ENCODE data around the gene GRID1.

GRID1 gene

GRCh38 chr10:85787393-85787792, 579.2 kb downstream of the GRID1 start:
- H3K4me3 ChIP-seq (ENCODE audit: low read depth, low read length): no peak overlapping the region
- POLR2A ChIA-PET: no interaction called here
- TF ChIP-seq ZNF274 (IDR thresholded peaks at IDR 0.05; ENCODE audit: low read length): no peak
- no peak for TF ChIP-seq ZNF274 (tag by site-specific recombination; IDR thresholded peaks at IDR 0.05; ENCODE audit: borderline replicate concordance)
- TF ChIP-seq ZNF76 (tag by site-specific recombination; IDR thresholded peaks at IDR 0.05; ENCODE audit: borderline replicate concordance, low read depth): no peak
- peak; percentile 24; the same call in 1 of the 2 replicates for TF ChIP-seq EGR2 (tag by site-specific recombination; IDR thresholded peaks at IDR 0.05; ENCODE audit: low read depth)
- TF ChIP-seq ZFHX2 (tag by site-specific recombination; conservative IDR thresholded peaks at IDR 0.05): peak; percentile 52
- CTCF ChIA-PET: interaction anchor here (0.7 to 0.9 kb wide), 2 partner anchors 567 to 613 kb away, joined by 3 read pairs; no protein-coding TSS in a partner anchor
- H3K27ac ChIP-seq (ENCODE audit: extremely low read depth, low read depth, low read length): no peak overlapping the region
- no peaks in the 10 kb centered on the region for H3K9me3 ChIP-seq (ENCODE audit: control insufficient read depth, insufficient read depth, low read depth, low read length)
- peaks cover 3% of the 10 kb centered on the region for H3K4me1 ChIP-seq (ENCODE audit: control insufficient read depth, insufficient read depth, low read length)
- no peaks in the 10 kb centered on the region for H3K36me3 ChIP-seq (ENCODE audit: control insufficient read depth in 2 of 2, insufficient read depth in 1 of 2, low read length in 2 of 2)

- no peaks in the 10 kb centered on the region for H3K36me3 ChIP-seq (ENCODE audit: control insufficient read depth in 2 of 2, insufficient read depth in 1 of 2, low read length in 2 of 2)
- POLR2A ChIA-PET: no interaction called here
- H3K9me3 ChIP-seq (ENCODE audit: control insufficient read depth, insufficient read depth, low read depth, low read length): no peaks in the 10 kb centered on the region
- TF ChIP-seq GLIS1 (tag by site-specific recombination; IDR thresholded peaks at IDR 0.05): peak; percentile 94
- no peak for TF ChIP-seq ZNF10 (tag by site-specific recombination; IDR thresholded peaks at IDR 0.05)
- TF ChIP-seq ZFHX2 (tag by site-specific recombination; conservative IDR thresholded peaks at IDR 0.05): 0 out of 2 replicates have a peak, but pooled peaks have one; percentile 5
- no peak for TF ChIP-seq ZNF18 (tag by site-specific recombination; IDR thresholded peaks at IDR 0.05)
- TF ChIP-seq ZNF341 (tag by site-specific recombination; IDR thresholded peaks at IDR 0.05; ENCODE audit: low read depth): no peak
- TF ChIP-seq ZBTB8A (tag by site-specific recombination; IDR thresholded peaks at IDR 0.05): 0 out of 2 replicates have a peak, but pooled peaks have one; percentile 41
- TF ChIP-seq SP7 (tag by site-specific recombination; IDR thresholded peaks at IDR 0.05): peak; percentile 98
- TF ChIP-seq ZNF777 (tag by site-specific recombination; IDR thresholded peaks at IDR 0.05; ENCODE audit: borderline replicate concordance): no peak
- TF ChIP-seq FEZF1 (tag by site-specific recombination; IDR thresholded peaks at IDR 0.05): peak; percentile 73
- peak; percentile 65 for TF ChIP-seq KLF1 (tag by site-specific recombination; IDR thresholded peaks at IDR 0.05)
- peak; percentile 31; the same call in 1 of the 2 replicates for TF ChIP-seq ZNF843 (tag by site-specific recombination; IDR thresholded peaks at IDR 0.05)
- TF ChIP-seq ZNF654 (tag by site-specific recombination; IDR thresholded peaks at IDR 0.05; ENCODE audit: low read depth): peak; percentile 25; the same call in 1 of the 2 replicates
- TF ChIP-seq ZBTB26 (tag by site-specific recombination; optimal IDR thresholded peaks at IDR 0.05): no peak
- peak; percentile 96 for TF ChIP-seq ZIC2 (tag by site-specific recombination; IDR thresholded peaks at IDR 0.05)
- CTCF ChIA-PET: interaction anchor here (0.8 to 0.9 kb wide), 2 partner anchors 190 to 568 kb away, joined by 3 to 4 read pairs; no protein-coding TSS in a partner anchor
- H3K4me3 ChIP-seq (ENCODE audit: low read depth, low read length): no peak overlapping the region
- H3K27ac ChIP-seq (ENCODE audit: extremely low read depth, low read depth, low read length): no peak overlapping the region
- H3K4me1 ChIP-seq (ENCODE audit: control insufficient read depth, insufficient read depth, low read length): peaks cover 3% of the 10 kb centered on the region
Measured at GRCh38 chr10:85786401-85786899, 580.1 kb downstream of the GRID1 start.

GRCh38 chr10:85784792-85785191, 581.8 kb downstream of the GRID1 start:
- ChIA-PET POLR2A (no interaction called here), CTCF (no interaction called here)
- Histone ChIP-seq H3K27ac (ENCODE audit: extremely low read depth, low read depth, low read length) (no peak overlapping the region), H3K4me1 (ENCODE audit: control insufficient read depth, insufficient read depth, low read length) (peaks cover 3% of the 10 kb centered on the region), H3K9me3 (ENCODE audit: control insufficient read depth, insufficient read depth, low read depth, low read length) (no peaks in the 10 kb centered on the region), H3K36me3 (ENCODE audit: control insufficient read depth in 2 of 2, insufficient read depth in 1 of 2, low read length in 2 of 2) (no peaks in the 10 kb centered on the region), H3K4me3 (ENCODE audit: low read depth, low read length) (no peak overlapping the region)
- TF ChIP-seq ZNF398 (tag by site-specific recombination; IDR thresholded peaks at IDR 0.05): no peak
- no peak for TF ChIP-seq ZNF558 (tag by site-specific recombination; IDR thresholded peaks at IDR 0.05)
- no peak for TF ChIP-seq ZSCAN18 (tag by site-specific recombination; IDR thresholded peaks at IDR 0.05)
- no peak for TF ChIP-seq ZNF488 (tag by site-specific recombination; IDR thresholded peaks at IDR 0.05)
- TF ChIP-seq ZNF155 (tag by site-specific recombination; IDR thresholded peaks at IDR 0.05): no peak
- TF ChIP-seq ZBTB7A (tag by site-specific recombination; IDR thresholded peaks at IDR 0.05; ENCODE audit: low read depth): no peak
- TF ChIP-seq ZNF274 (IDR thresholded peaks at IDR 0.05; ENCODE audit: low read length): no peak
- TF ChIP-seq ZNF274 (tag by site-specific recombination; IDR thresholded peaks at IDR 0.05; ENCODE audit: borderline replicate concordance): no peak
- no peak for TF ChIP-seq ZNF768 (tag by site-specific recombination; IDR thresholded peaks at IDR 0.05)
